Erythroblast (primary cell): ENCODE measurements around the gene USP4.

Experiments used
- GATA1 ChIP-seq: IDR thresholded peaks from 2 replicates; pipeline ENCODE4 v1.6.1; 2011; ENCODE audit warnings: low read depth, mild to moderate bottlenecking, control low read depth, low read length, moderate library complexity
- POLR2A ChIP-seq: IDR thresholded peaks from 2 replicates; pipeline ENCODE4 v1.6.1; 2011; ENCODE audit warnings: mild to moderate bottlenecking, low read length

- no peak for TF ChIP-seq POLR2A
- TF ChIP-seq GATA1: no peak
These were observed 62.5 kb downstream of the USP4 start for GRCh38 chr3:49277383-49277775.
